Activated CD8-positive, alpha-beta T cell treated with anti-CD3 and anti-CD28 coated beads, Interleukin-2, amount 10 ng/mL, durations not matched to agents 7 days and 5 days (primary cell): Measurements from ENCODE around the gene SNX19. TPM values are rescaled to one million over a fixed set of nuclear protein-coding genes. Genes with fewer than 3 reads are reported as not detected.

Experiments
- ATAC-seq: fragments of 150-1000 bp; cut with Tn5 transposase; one replicate; pipeline ENCODE4 v1.10.0; 2021; ENCODE audit warnings: moderate library complexity
- CTCF ChIA-PET: fragments of 350-600 bp; sonication (Branson Sonifier 250); formaldehyde crosslinking; loops from one replicate; lab custom pipeline; 2021; ENCODE audit warnings: antibody characterized with exemption; lab: Charles Lee
- POLR2A ChIA-PET: fragments of 350-600 bp; sonication (Branson Sonifier 250); formaldehyde crosslinking; loops from one replicate; lab custom pipeline; 2021; ENCODE audit warnings: antibody characterized with exemption; lab: Charles Lee
- DNase-seq: peaks from one replicate; pipeline ENCODE4 v3.0.0-alpha.2; 2020
- H3K27ac Mint-ChIP-seq: one replicate; pipeline ENCODE4 v1.8.0; 2021; ENCODE audit warnings: mild to moderate bottlenecking, mixed read lengths
- H3K27me3 Mint-ChIP-seq: one replicate; pipeline ENCODE4 v1.8.0; 2021; ENCODE audit warnings: low read depth, mixed read lengths
- H3K36me3 Mint-ChIP-seq: one replicate; pipeline ENCODE4 v1.8.0; 2021; ENCODE audit warnings: low read depth, mixed read lengths
- H3K4me1 Mint-ChIP-seq: one replicate; pipeline ENCODE4 v1.8.0; 2021; ENCODE audit warnings: low read depth, mixed read lengths
- H3K4me3 Mint-ChIP-seq: one replicate; pipeline ENCODE4 v1.8.0; 2021; ENCODE audit warnings: mild to moderate bottlenecking, mixed read lengths
- H3K9me3 Mint-ChIP-seq: one replicate; pipeline ENCODE4 v1.8.0; 2022; ENCODE audit warnings: mixed read lengths; ENCODE audit not compliant: insufficient read depth
- total RNA-seq, 2 experiments: library from RNA; stranded (reverse); gene quantifications; one replicate each; pipeline ENCODE4 v1.2.3, GENCODE V29; 2021

The SNX19 gene
- total RNA-seq, 2 experiments from 2014 or later = 40.7 to 41.0 TPM

DNA sequence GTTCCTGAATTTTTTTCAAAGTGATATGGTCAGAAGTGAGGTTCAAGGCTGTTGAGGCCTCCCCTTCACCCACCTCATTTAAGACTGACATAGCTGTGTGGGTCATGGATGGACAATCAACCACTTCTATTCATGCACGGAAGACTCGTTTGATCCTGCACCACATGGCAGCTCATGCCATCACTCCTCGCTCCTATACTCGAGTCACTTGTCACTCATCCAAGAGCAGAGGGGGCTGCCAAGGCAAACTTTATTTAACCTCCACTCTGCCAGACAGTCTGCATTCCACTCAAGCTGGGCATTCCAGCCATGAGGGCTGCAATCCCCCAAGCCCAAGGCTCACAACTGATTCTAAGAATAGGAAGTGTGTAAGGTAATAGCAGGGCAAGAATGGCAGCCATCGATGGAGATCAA lies 34.1 kb downstream of the SNX19 start:
- H3K9me3 Mint-ChIP-seq = no peaks in the 10 kb centered on the region
- ATAC-seq = no peak
- CTCF ChIA-PET = interaction anchor here (0.7 to 1.6 kb wide), 3 partner anchors 12 to 447 kb away, joined by 3 to 8 read pairs (median 6); no protein-coding TSS in a partner anchor
- POLR2A ChIA-PET = no interaction called here
- peaks cover 59% of the 10 kb centered on the region for H3K36me3 Mint-ChIP-seq
- no peak overlapping the region for H3K27ac Mint-ChIP-seq
- no peak for DNase-seq
- H3K4me3 Mint-ChIP-seq = no peak overlapping the region
- H3K4me1 Mint-ChIP-seq = peaks cover 3% of the 10 kb centered on the region
- no peaks in the 10 kb centered on the region for H3K27me3 Mint-ChIP-seq

DNA sequence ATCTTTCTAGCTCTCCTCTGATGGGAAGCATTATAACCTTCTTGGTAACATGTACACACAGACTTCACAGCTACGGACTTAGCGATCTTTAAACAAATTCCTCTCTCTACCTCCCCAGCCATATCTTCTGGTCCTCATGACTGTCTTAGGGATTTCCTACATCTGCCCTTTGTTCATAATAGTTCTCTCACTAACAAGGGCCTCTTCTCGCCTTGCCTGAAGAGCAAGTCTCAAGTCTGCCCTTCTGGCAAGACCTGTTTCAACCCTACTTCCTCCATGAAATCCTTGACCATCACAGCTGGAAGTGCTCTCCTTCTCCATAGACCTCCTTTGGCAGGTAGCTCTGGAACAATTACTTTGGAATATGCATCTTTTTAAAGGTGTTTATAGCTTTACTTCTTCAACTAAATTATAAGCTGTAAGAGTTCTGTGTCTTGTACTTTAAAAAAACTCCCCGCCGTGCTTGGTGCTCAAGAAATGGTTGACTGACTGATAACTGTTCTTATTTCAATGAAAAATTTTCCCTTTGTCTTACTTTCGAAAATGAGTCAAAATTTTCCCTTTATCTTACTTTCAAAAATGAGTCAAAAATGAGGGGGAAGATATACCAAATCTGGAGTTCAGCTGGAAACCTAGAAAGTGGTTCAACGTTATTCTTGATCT lies 34.7 kb downstream of the SNX19 start:
- ChIA-PET POLR2A (no interaction called here), CTCF (interaction anchor here (0.7 to 1.6 kb wide), 3 partner anchors 12 to 447 kb away, joined by 3 to 8 read pairs (median 6); no protein-coding TSS in a partner anchor)
- H3K27ac Mint-ChIP-seq = no peak overlapping the region
- H3K4me3 Mint-ChIP-seq = no peak overlapping the region
- peaks cover under 1% of the 10 kb centered on the region for H3K4me1 Mint-ChIP-seq
- H3K27me3 Mint-ChIP-seq = no peaks in the 10 kb centered on the region
- H3K36me3 Mint-ChIP-seq = peaks cover 57% of the 10 kb centered on the region
- DNase-seq = no peak
- H3K9me3 Mint-ChIP-seq = no peaks in the 10 kb centered on the region
- no peak for ATAC-seq

DNA sequence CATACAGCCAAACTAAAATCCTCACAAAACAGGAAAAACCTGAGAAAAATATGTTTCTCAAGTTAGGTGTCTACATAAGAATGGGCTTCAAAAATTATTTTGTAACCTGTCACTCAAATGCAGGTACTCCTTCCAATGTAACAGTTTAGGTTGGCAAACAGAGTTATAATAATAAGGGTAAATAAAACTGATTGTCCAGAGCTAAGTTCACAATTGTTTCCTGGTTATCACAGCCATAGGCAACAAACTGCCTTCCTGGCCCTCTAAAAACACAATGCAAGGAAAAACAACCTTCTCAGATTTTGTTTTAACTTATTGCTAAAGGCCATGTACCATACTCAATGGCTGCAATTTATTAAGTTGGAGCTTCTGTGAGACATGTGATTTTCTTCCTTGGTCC lies 36.4 kb downstream of the SNX19 start:
- H3K27me3 Mint-ChIP-seq = no peaks in the 10 kb centered on the region
- ChIA-PET POLR2A (no interaction called here), CTCF (interaction anchor here (5.0 to 5.6 kb wide), 2 partner anchors 14 to 18 kb away, joined by 19 to 22 read pairs; no protein-coding TSS in a partner anchor)
- DNase-seq (no peak), ATAC-seq (no peak)
- no peaks in the 10 kb centered on the region for H3K4me1 Mint-ChIP-seq
- H3K27ac Mint-ChIP-seq = no peak overlapping the region
- peaks cover 64% of the 10 kb centered on the region for H3K36me3 Mint-ChIP-seq
- no peaks in the 10 kb centered on the region for H3K9me3 Mint-ChIP-seq
- no peak overlapping the region for H3K4me3 Mint-ChIP-seq

DNA sequence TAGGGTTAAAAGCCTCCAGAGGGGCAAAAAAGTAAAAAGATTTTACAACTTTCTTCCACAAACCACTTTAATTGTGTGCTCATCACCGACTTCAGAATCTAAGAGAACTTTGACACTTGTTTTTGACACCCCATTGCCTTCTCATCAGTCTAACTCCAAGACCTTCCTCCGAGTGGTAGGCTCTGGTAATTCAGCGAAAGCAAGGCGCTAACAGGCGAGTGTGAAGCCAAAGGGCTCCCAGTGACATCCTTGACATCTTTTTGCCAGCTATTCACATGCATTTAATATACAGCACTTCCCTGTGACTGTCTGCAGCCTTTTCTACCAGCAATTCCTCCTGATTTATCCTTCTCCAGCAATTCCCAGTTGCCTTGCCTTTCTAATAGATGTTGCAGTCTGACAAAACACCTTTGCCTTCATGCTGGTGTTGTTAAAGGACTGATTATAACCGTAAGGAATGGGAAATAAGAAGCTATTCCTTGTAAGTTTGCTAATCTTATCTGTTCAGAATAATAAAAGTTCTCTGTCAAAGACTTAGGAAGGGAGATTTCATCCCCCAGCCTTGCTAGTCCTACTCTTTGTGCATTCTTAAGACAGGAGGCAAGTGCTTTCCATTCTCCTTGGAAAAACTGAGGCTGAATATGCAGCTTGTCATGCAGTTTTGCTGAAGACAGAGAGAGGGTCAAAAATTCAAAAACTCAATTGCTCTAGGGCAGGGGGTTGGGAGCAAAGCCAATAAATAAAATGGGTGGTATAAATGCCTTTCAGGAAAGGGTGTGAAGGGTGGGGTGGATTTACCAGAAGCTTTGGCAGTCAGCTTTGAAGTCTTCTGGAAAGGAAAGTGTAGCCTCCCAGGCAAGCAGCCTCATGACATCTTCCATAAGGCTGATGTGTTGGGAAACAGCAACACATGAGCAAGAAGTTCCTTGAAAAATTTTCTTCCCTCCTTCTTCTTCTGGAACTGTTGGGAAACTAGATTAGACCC lies 39.1 kb downstream of the SNX19 start:
- no peaks in the 10 kb centered on the region for H3K27me3 Mint-ChIP-seq
- H3K4me1 Mint-ChIP-seq = no peaks in the 10 kb centered on the region
- H3K36me3 Mint-ChIP-seq = peaks cover 60% of the 10 kb centered on the region
- no peak for ATAC-seq
- CTCF ChIA-PET = interaction anchor here (1.1 to 5.6 kb wide), 4 partner anchors 9 to 19 kb away, joined by 3 to 22 read pairs (median 11); no protein-coding TSS in a partner anchor
- no peak overlapping the region for H3K4me3 Mint-ChIP-seq
- no peak overlapping the region for H3K27ac Mint-ChIP-seq
- H3K9me3 Mint-ChIP-seq = no peaks in the 10 kb centered on the region
- POLR2A ChIA-PET = no interaction called here
- DNase-seq = no peak

DNA sequence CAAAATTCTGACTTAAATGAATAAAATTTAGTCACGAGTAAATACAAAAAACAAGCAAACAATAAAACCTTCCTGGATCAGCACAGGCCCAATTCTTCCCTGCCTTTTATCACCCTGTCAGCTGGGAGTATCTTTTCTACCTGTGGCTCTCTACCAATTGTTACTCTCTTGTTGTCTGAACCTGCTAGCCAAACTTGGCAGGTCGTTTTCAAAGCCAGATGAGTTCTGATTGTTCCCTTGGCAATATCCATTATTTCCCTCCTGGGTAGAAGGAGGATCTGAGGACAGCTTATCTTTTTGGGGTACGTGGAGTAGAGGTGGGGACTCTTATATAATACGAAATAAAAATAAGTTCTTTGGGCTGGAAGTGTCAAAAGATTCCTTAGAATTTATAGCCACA lies 40.2 kb downstream of the SNX19 start:
- H3K27ac Mint-ChIP-seq = no peak overlapping the region
- DNase-seq (no peak), ATAC-seq (no peak)
- POLR2A ChIA-PET = no interaction called here
- peaks cover 56% of the 10 kb centered on the region for H3K36me3 Mint-ChIP-seq
- H3K4me1 Mint-ChIP-seq = no peaks in the 10 kb centered on the region
- CTCF ChIA-PET = interaction anchor here (0.9 to 5.6 kb wide), 5 partner anchors 8 to 445 kb away, joined by 3 to 22 read pairs (median 3); partner anchors contain the start of gene SNX19
- H3K27me3 Mint-ChIP-seq = no peaks in the 10 kb centered on the region
- H3K4me3 Mint-ChIP-seq = no peak overlapping the region
- H3K9me3 Mint-ChIP-seq = no peaks in the 10 kb centered on the region

DNA sequence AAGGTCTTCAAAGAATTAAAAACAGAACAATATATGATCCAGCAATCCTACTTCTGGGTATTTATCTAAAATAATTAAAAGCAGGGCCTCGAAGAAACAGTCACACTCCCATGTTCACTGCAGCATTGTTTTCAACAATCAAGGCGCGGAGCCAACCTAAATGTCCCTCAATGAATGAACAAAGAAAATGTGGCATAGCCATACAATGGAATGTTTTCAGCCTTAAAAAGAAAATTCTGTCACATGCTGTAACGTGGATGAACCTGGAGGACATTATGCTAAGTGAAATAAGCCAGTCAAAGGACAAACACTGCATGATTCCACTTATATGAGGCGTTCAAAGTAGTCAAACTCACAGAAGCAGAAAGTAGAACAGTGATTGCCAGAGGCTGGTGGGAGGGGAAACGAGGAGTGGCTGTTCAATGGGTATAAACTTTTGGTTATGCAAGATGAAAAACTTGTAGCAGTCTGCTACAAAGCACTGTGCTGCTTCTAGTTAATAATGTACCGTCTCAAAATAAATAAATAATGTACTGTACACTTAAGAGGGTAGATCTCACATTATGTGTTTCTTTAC lies 41.2 kb downstream of the SNX19 start:
- H3K9me3 Mint-ChIP-seq = no peaks in the 10 kb centered on the region
- H3K36me3 Mint-ChIP-seq = peaks cover 55% of the 10 kb centered on the region
- CTCF ChIA-PET = interaction anchor here (0.9 to 5.6 kb wide), 3 partner anchors 19 to 444 kb away, joined by 3 to 19 read pairs (median 3); partner anchors contain the start of gene SNX19

DNA sequence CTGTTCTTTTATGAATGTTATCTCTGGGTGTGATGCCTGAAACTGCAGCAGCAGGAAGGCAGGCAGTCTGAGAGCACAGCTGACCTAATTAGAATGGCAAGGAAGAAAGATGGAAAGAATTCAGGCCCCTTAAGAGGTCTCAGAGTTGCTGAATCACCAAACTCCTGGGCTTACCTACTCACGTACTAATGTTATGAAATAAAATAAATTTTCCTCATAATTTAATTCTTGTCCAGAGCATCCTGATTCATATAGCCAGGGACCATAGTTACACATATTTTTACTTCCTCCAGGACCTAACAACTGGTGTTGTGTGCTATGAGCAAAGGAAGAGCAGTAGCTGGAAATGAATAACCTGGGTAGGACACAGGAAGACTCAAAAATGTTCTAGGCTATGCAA lies 41.9 kb downstream of the SNX19 start:
- ATAC-seq (no peak), DNase-seq (no peak)
- ChIA-PET CTCF (interaction anchor here (1.3 kb wide), 1 partner anchor 12 kb away, joined by 6 read pairs; no protein-coding TSS in a partner anchor), POLR2A (no interaction called here)
- Mint-ChIP-seq H3K4me3 (no peak overlapping the region), H3K9me3 (no peaks in the 10 kb centered on the region), H3K27me3 (no peaks in the 10 kb centered on the region), H3K36me3 (peaks cover 56% of the 10 kb centered on the region), H3K27ac (no peak overlapping the region), H3K4me1 (no peaks in the 10 kb centered on the region)

More for the DNA sequence above, 41.2 kb downstream of the SNX19 start:
- H3K27me3 Mint-ChIP-seq = no peaks in the 10 kb centered on the region
- POLR2A ChIA-PET = no interaction called here
- H3K27ac Mint-ChIP-seq = no peak overlapping the region
- DNase-seq (no peak), ATAC-seq (no peak)
- no peaks in the 10 kb centered on the region for H3K4me1 Mint-ChIP-seq
- no peak overlapping the region for H3K4me3 Mint-ChIP-seq

DNA sequence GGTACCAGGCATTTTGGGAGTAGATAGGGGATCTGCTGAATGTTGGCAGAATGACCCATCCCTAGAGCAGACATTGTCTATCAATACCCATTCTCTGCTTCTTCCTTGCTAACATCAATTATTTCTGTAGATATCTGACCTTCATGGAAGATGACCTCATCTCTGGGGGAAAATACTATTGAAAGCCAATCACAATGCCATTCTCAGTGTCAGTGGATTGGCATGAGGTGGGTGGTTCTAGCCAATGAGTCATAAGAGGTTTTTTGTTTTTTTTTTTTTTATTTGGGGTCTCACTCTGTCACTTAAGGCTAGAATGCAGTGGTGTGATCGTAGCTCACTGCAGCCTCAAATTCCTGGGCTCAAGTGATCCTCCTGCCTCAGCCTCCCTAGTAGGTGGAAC lies 42.5 kb downstream of the SNX19 start:
- Mint-ChIP-seq H3K4me3 (no peak overlapping the region), H3K4me1 (no peaks in the 10 kb centered on the region), H3K36me3 (peaks cover 51% of the 10 kb centered on the region), H3K27ac (no peak overlapping the region), H3K9me3 (no peaks in the 10 kb centered on the region), H3K27me3 (no peaks in the 10 kb centered on the region)
- ChIA-PET CTCF (interaction anchor here (1.3 to 1.5 kb wide), 2 partner anchors 11 to 43 kb away, joined by 3 to 6 read pairs; partner anchors contain the start of gene SNX19), POLR2A (interaction anchor here (0.7 kb wide), 1 partner anchor 11 kb away, joined by 3 read pairs; no protein-coding TSS in a partner anchor)
- ATAC-seq (no peak), DNase-seq (no peak)

DNA sequence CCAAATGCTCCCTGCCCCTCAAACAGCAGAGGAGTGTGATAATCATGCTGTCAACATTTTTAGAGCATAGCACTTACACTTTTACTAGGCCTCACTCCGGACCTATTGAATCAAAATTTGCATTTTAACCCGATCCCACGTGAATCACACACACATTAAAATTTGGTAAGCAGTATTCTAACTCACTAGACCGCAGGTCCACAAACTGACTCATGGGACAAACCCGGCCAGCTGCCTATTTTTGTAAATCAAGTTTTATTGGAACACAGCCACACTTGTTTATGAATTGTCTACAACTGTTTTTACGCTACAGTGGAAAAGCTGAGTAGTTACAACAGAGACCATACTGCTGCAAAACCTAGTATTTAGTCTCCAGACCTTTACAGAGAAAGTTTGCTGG lies 43.3 kb downstream of the SNX19 start:
- ATAC-seq (no peak), DNase-seq (no peak)
- ChIA-PET CTCF (interaction anchor here (0.8 to 1.5 kb wide), 3 partner anchors 11 to 43 kb away, joined by 3 to 6 read pairs (median 3); partner anchors contain the start of gene SNX19), POLR2A (interaction anchor here (0.7 kb wide), 1 partner anchor 12 kb away, joined by 3 read pairs; no protein-coding TSS in a partner anchor)
- no peaks in the 10 kb centered on the region for H3K4me1 Mint-ChIP-seq
- no peak overlapping the region for H3K4me3 Mint-ChIP-seq
- H3K9me3 Mint-ChIP-seq = no peaks in the 10 kb centered on the region
- H3K27me3 Mint-ChIP-seq = no peaks in the 10 kb centered on the region
- peaks cover 45% of the 10 kb centered on the region for H3K36me3 Mint-ChIP-seq
- H3K27ac Mint-ChIP-seq = no peak overlapping the region

DNA sequence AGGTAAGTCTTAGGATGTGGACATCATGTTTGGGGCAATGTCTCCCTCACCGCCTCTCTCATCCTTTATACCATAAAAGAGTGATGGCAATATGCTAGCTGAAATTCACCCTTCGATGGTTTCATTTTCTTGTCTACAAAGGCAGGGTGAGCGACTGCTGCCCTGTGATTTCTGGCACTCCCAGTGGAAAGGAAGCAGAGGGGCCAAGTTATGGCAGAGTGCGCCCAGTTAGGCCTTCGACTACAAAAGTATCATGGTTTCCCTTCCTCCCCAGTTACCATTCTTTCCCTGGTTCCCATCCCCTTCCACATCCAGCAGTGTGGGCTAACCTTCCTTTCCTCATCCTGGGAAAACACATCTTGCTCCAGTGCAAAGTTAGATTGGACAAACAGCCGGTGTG lies 43.8 kb downstream of the SNX19 start:
- Mint-ChIP-seq H3K9me3 (no peaks in the 10 kb centered on the region), H3K4me3 (no peak overlapping the region), H3K27ac (no peak overlapping the region), H3K4me1 (no peaks in the 10 kb centered on the region), H3K27me3 (no peaks in the 10 kb centered on the region), H3K36me3 (peaks cover 41% of the 10 kb centered on the region)
- ATAC-seq (no peak), DNase-seq (no peak)
- ChIA-PET CTCF (interaction anchor here (0.8 to 3.0 kb wide), 3 partner anchors 11 to 44 kb away, joined by 3 to 20 read pairs (median 3); partner anchors contain the start of gene SNX19), POLR2A (no interaction called here)

DNA sequence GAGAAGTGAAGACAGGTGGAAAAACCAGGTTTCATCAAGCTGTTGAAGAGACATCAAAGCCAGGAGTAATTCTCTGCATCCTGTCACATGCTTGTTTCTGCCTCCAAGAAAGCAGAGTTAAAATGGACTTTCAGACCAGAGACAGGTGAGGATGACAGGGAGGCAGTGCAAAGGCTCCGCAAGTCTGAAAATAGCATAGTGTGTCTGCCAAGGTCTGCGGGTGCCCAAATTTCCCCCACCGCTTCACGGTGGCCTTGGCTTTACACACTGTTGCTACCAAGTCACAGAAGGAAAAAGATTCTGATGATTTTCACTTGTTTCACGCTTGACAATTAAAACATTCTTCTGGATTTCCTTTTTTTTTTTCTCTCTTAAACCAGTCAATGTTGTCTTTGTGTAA lies 44.2 kb downstream of the SNX19 start:
- ATAC-seq (no peak), DNase-seq (no peak)
- POLR2A ChIA-PET = no interaction called here
- no peaks in the 10 kb centered on the region for H3K9me3 Mint-ChIP-seq
- H3K36me3 Mint-ChIP-seq = peaks cover 36% of the 10 kb centered on the region
- H3K4me3 Mint-ChIP-seq = no peak overlapping the region
- no peaks in the 10 kb centered on the region for H3K4me1 Mint-ChIP-seq
- no peaks in the 10 kb centered on the region for H3K27me3 Mint-ChIP-seq
- no peak overlapping the region for H3K27ac Mint-ChIP-seq
- CTCF ChIA-PET = interaction anchor here (0.8 to 3.0 kb wide), 3 partner anchors 10 to 23 kb away, joined by 3 to 20 read pairs (median 4); no protein-coding TSS in a partner anchor
